ENCODE data around the gene CYGB. TPM values are rescaled to one million over a fixed set of nuclear protein-coding genes. Genes with fewer than 3 reads are reported as not detected.
A peak's percentile ranks its signal among the peaks of the same experiment; 100 is the strongest.

CYGB gene
- total RNA-seq, 1 experiment from 2014 or later = 3.7 TPM

GRCh38 chr17:76501827-76502307 lies 35.6 kb downstream of the CYGB start:
- DNase-seq (ENCODE audit: low read depth) = no peak

GRCh38 chr17:76501018-76501826 lies 36.3 kb downstream of the CYGB start, which contains the start of gene RHBDF2:
RHBDF2 (minus strand) TSS chr17:76501423; CDS start chr17:76481524, 19,899 bp downstream.
- peak; percentile 62 for DNase-seq (ENCODE audit: low read depth)

- no peak for DNase-seq (ENCODE audit: low read depth)
Observed at GRCh38 chr17:76500747-76501017, 36.8 kb downstream of the CYGB start.

GRCh38 chr17:76500074-76500746 lies 37.3 kb downstream of the CYGB start:
- DNase-seq (ENCODE audit: low read depth) = no peak

GRCh38 chr17:76499267-76499667 lies 38.2 kb downstream of the CYGB start:
- DNase-seq (ENCODE audit: low read depth) = no peak

- no peak for DNase-seq (ENCODE audit: low read depth)
Observed at GRCh38 chr17:76498876-76499251, 38.6 kb downstream of the CYGB start.

- DNase-seq (ENCODE audit: low read depth) = peak; percentile 85
Observed at GRCh38 chr17:76497979-76498875, 39.3 kb downstream of the CYGB start.

GRCh38 chr17:76497699-76497978 lies 39.9 kb downstream of the CYGB start:
- no peak for DNase-seq (ENCODE audit: low read depth)

GRCh38 chr17:76496464-76496863 lies 41.0 kb downstream of the CYGB start:
- DNase-seq (ENCODE audit: low read depth) = no peak

- DNase-seq (ENCODE audit: low read depth) = no peak
Observed at GRCh38 chr17:76495663-76496400, 41.7 kb downstream of the CYGB start.

GRCh38 chr17:76493505-76494167 lies 43.9 kb downstream of the CYGB start:
- DNase-seq (ENCODE audit: low read depth) = peak; percentile 37

- DNase-seq (ENCODE audit: low read depth) = peak; percentile 91
Observed at GRCh38 chr17:76492989-76493501, 44.5 kb downstream of the CYGB start.

- peak; percentile 37 for DNase-seq (ENCODE audit: low read depth)
Observed at GRCh38 chr17:76492123-76492988, 45.2 kb downstream of the CYGB start.

- no peak for DNase-seq (ENCODE audit: low read depth)
Observed at GRCh38 chr17:76491271-76492122, 46.0 kb downstream of the CYGB start.

- no peak for DNase-seq (ENCODE audit: low read depth)
Observed at GRCh38 chr17:76490112-76490710, 47.3 kb downstream of the CYGB start.

GRCh38 chr17:76487451-76488192 lies 49.9 kb downstream of the CYGB start:
- DNase-seq (ENCODE audit: low read depth) = no peak

- no peak for DNase-seq (ENCODE audit: low read depth)
Observed at GRCh38 chr17:76485569-76485968, 51.9 kb downstream of the CYGB start.

All from LHCN-M2 (cell line).